Measurements from ENCODE around the gene TAOK3. TPM values are rescaled to one million over a fixed set of nuclear protein-coding genes. Genes with fewer than 3 reads are reported as not detected.
A peak's percentile ranks its signal among the peaks of the same experiment; 100 is the strongest.

Gene TAOK3
- total RNA-seq (2021) (55.8 and 60.5 TPM in 2 replicates), Bru-seq, nascent RNA (percentile 85 among the genes with signal in this experiment), BruChase-seq, experiment 1, labeled RNA remaining after a 2-hour chase (percentile 75 among the genes with signal in this experiment), BruChase-seq, experiment 2, labeled RNA remaining after a 6-hour chase (percentile 73 among the genes with signal in this experiment)
- long read RNA-seq, full-length matches to known transcripts: 48 of 92 reads
- long read RNA-seq, partial matches to known transcripts: 8 of 92 reads
- long read RNA-seq, other reads (novel, unspliced or antisense): 36 of 92 reads

DNA sequence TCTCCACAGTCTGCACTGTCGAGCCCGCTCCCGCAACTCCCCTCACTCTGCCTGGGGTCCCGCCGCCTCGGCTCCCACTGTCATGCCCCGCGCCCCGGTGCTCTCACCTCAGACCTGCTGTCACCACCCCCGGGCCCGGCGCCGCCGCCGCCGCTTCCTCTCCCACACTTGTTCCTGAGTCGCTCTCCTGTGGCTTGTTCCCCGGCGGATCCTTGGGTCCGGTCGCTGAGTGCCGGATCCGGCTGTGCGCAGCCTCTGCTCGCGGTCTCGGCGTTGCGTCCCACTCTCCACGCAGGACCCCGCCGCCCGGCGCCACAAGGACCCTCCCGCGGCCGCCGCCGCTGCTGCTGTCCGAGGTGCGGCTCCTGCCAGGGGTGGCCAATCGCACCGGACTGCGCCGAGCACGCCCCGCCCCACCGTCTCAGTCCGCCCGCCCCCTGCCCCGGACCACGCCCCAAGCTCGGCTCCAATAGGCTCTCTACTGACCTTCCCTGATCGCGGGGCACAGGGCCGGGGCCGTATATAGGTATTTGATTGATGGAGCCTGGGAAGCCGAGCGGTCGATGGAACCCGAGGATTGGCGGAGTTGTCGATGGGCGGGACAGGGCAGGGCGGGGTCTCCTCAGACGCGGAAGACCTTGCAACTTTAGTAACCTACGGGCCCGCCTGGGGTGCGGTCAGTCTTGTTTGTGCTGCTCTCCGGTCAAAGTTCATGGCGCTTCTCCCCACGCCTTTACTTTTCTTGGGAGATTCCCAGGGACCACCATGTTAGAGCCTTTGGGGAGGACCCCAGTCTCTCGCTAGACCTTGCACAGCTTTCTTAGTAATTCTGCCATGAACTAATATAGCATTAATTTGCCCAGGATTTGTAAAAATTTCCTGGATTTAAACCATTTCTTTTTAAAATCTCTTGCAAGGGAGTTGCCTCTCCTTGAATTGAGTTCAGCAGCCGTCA is at the start of gene TAOK3:
Gene TAOK3, minus strand, starts transcription at position 367 of the 955 bp plus-strand sequence. CDS start 117,340 bp downstream, outside the sequence.
- peaks cover 62% of the 10 kb centered on the region for H3K79me2 ChIP-seq (ENCODE audit: low read depth)
- DNase-seq: peak; percentile 96 to 97
- intact Hi-C loops (cut with micrococcal nuclease; ENCODE audit: unreplicated experiment): loop anchor here (1.0 to 5.0 kb wide), 4 partner anchors 71 to 252 kb away; no protein-coding TSS in a partner anchor
- H3K9me3 ChIP-seq (ENCODE audit: insufficient read depth, low read depth): no peaks in the 10 kb centered on the region
- ChIA-PET CTCF (no interaction called here), POLR2A (ENCODE audit: unreplicated experiment) (interaction anchor here (0.6 to 0.7 kb wide), 3 partner anchors 213 to 1410 kb away, joined by 3 to 16 read pairs (median 7); no protein-coding TSS in a partner anchor)
- H3K4me1 ChIP-seq (replicated peaks; ENCODE audit: insufficient read depth): peaks cover 30% of the 10 kb centered on the region
- H2AFZ ChIP-seq: peak within 1 kb of the TSS; percentile 85
- H3K4me3 ChIP-seq: peak within 1 kb of the TSS; percentile 77
- H3K27ac ChIP-seq: peak within 1 kb of the TSS; percentile 72
- TF ChIP-seq, protein P1, sequence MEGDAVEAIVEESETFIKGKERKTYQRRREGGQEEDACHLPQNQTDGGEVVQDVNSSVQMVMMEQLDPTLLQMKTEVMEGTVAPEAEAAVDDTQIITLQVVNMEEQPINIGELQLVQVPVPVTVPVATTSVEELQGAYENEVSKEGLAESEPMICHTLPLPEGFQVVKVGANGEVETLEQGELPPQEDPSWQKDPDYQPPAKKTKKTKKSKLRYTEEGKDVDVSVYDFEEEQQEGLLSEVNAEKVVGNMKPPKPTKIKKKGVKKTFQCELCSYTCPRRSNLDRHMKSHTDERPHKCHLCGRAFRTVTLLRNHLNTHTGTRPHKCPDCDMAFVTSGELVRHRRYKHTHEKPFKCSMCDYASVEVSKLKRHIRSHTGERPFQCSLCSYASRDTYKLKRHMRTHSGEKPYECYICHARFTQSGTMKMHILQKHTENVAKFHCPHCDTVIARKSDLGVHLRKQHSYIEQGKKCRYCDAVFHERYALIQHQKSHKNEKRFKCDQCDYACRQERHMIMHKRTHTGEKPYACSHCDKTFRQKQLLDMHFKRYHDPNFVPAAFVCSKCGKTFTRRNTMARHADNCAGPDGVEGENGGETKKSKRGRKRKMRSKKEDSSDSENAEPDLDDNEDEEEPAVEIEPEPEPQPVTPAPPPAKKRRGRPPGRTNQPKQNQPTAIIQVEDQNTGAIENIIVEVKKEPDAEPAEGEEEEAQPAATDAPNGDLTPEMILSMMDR (conservative IDR thresholded peaks at IDR 0.05): no peak
- TF ChIP-seq EZH2 (IDR thresholded peaks at IDR 0.05; ENCODE audit: low read depth): no peak
- no peaks in the 10 kb centered on the region for H3K9me2 ChIP-seq (ENCODE audit: insufficient read depth)
- no peaks in the 10 kb centered on the region for H3K36me3 ChIP-seq (ENCODE audit: low read depth)
- H4K20me1 ChIP-seq (ENCODE audit: insufficient read depth): no peaks in the 10 kb centered on the region; the same call in 1 of the 2 replicates
- peak within 1 kb of the TSS; percentile 97 for H3K4me2 ChIP-seq
- H3K27me3 ChIP-seq (ENCODE audit: insufficient read depth, low read depth): no peaks in the 10 kb centered on the region
- BruUV-seq (replicated peaks): no TSS peak
- peaks cover 15% of the 10 kb centered on the region for H3F3A ChIP-seq (ENCODE audit: insufficient read depth, low read depth)

DNA sequence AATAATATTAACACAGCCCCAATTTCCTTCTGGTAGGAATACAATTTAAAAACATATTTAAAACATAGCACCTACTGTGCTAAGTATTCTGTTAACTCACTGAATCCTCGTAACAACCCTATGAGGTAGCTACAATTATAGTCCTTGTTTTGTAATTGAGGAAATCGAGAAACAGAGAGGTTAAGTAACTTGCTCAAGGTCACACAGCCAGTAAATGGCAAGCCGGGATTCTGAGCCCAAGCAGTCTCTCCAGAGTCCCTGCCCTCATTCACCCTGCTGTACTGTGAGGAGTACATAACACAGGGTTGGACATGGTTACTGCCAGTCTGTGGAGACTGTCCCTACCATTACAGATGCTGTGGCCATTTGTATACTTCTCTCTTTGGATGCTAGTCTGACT is 48.0 kb upstream of the TAOK3 start:
- POLR2A ChIA-PET (ENCODE audit: unreplicated experiment): no interaction called here
- no peak for TF ChIP-seq EZH2 (IDR thresholded peaks at IDR 0.05; ENCODE audit: low read depth)
- TF ChIP-seq, protein P1 (conservative IDR thresholded peaks at IDR 0.05): no peak
- Histone ChIP-seq H3K36me3 (ENCODE audit: low read depth) (no peaks in the 10 kb centered on the region), H3F3A (ENCODE audit: insufficient read depth, low read depth) (no peaks in the 10 kb centered on the region), H3K27me3 (ENCODE audit: insufficient read depth, low read depth) (no peaks in the 10 kb centered on the region), H3K4me1 (replicated peaks; ENCODE audit: insufficient read depth) (peaks cover 11% of the 10 kb centered on the region), H3K9me3 (ENCODE audit: insufficient read depth, low read depth) (no peaks in the 10 kb centered on the region), H3K4me2 (no peak overlapping the region), H3K27ac (no peak overlapping the region), H3K9me2 (ENCODE audit: insufficient read depth) (no peaks in the 10 kb centered on the region), H4K20me1 (ENCODE audit: insufficient read depth) (no peaks in the 10 kb centered on the region), H2AFZ (no peak overlapping the region), H3K4me3 (no peak overlapping the region), H3K79me2 (ENCODE audit: low read depth) (no peaks in the 10 kb centered on the region)
- CTCF ChIA-PET: no interaction called here
- BruUV-seq (replicated peaks): no TSS peak
- no peak for DNase-seq
- intact Hi-C loops (cut with micrococcal nuclease; ENCODE audit: unreplicated experiment): no loop called here

DNA sequence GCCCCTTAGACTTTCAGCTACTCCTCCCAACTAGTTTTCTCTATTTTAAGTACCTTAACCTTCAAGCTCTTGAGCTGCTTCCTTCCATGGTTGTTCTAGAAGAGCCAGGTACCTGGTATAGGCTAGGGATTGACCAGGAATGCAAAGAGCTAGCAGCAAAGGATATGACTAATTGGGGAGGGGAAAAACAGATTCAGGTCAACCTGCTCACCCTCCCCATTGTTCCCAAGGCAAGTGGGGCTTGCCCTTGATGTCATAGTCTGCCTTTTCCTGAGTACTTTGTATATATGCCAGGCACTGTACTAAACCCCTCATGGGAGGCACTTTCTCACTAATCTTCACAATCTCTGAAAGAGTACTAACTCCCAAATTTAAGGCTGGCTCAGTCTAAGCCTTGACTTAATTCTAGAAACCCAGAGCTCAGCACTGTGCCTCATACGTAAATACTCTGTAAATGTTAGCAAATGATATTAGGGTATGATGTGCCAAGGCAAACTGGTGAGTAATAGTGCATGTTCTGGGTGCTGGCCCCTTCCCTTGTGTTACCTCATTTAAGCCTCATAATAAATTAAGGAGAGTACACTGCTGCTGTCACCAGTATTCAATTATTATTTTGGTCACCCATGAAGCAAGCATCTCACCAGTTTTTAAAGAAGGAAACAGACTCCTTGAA is 45.8 kb upstream of the TAOK3 start:
- POLR2A ChIA-PET (ENCODE audit: unreplicated experiment): no interaction called here
- H3K9me3 ChIP-seq (ENCODE audit: insufficient read depth, low read depth): no peaks in the 10 kb centered on the region

More for the DNA sequence above, 45.8 kb upstream of the TAOK3 start:
- Histone ChIP-seq H3F3A (ENCODE audit: insufficient read depth, low read depth) (no peaks in the 10 kb centered on the region), H2AFZ (no peak overlapping the region), H3K4me2 (no peak overlapping the region), H3K36me3 (ENCODE audit: low read depth) (peaks cover 5% of the 10 kb centered on the region; the same call in 1 of the 2 replicates), H3K9me2 (ENCODE audit: insufficient read depth) (no peaks in the 10 kb centered on the region), H3K4me3 (no peak overlapping the region), H4K20me1 (ENCODE audit: insufficient read depth) (no peaks in the 10 kb centered on the region), H3K27ac (no peak overlapping the region), H3K27me3 (ENCODE audit: insufficient read depth, low read depth) (no peaks in the 10 kb centered on the region), H3K4me1 (replicated peaks; ENCODE audit: insufficient read depth) (peaks cover 11% of the 10 kb centered on the region), H3K79me2 (ENCODE audit: low read depth) (no peaks in the 10 kb centered on the region)
- intact Hi-C loops (cut with micrococcal nuclease; ENCODE audit: unreplicated experiment): no loop called here
- no peak for TF ChIP-seq EZH2 (IDR thresholded peaks at IDR 0.05; ENCODE audit: low read depth)
- TF ChIP-seq, protein P1 (conservative IDR thresholded peaks at IDR 0.05): no peak
- DNase-seq: no peak
- CTCF ChIA-PET: no interaction called here
- BruUV-seq (replicated peaks): no TSS peak
